ENCODE data around the gene SATL1.
"Not testable (repeated sequence)": the region's sequence is repeated elsewhere in the genome, so short reads cannot be mapped to it uniquely, and the experiment has no call there.

Gene SATL1

GRCh38 chrX:85243761-85244449, at the start of gene SATL1, which contains the start of gene ZNF711:
TSS of gene SATL1 (minus strand) at chrX:85243779. CDS start at chrX:85108968, 134,811 bp downstream.
TSS of gene ZNF711 (plus strand) at chrX:85243991. CDS start at chrX:85247573, 3,582 bp downstream.
- DNase-seq (ENCODE audit: extremely low read depth, low read depth) = no peak

GRCh38 chrX:85288992-85289723, 45.6 kb upstream of the SATL1 start:
- DNase-seq (ENCODE audit: extremely low read depth, low read depth) = no peak
- TF ChIP-seq CTCF (IDR thresholded peaks at IDR 0.05; ENCODE audit: low read depth, low read length) = no peak

More at GRCh38 chrX:85243761-85244449, at the start of gene SATL1, which contains the start of gene ZNF711:
- no peak for TF ChIP-seq CTCF (IDR thresholded peaks at IDR 0.05; ENCODE audit: low read depth, low read length)

- not testable (repeated sequence) for DNase-seq (ENCODE audit: extremely low read depth, low read depth)
Measured at GRCh38 chrX:85285286-85285685, 41.7 kb upstream of the SATL1 start.

- TF ChIP-seq CTCF (IDR thresholded peaks at IDR 0.05; ENCODE audit: low read depth, low read length) = no peak
- no peak for DNase-seq (ENCODE audit: extremely low read depth, low read depth)
Measured at GRCh38 chrX:85244450-85245211, 1.1 kb upstream of the SATL1 start.

GRCh38 chrX:85243155-85243554, 424 bp downstream of the SATL1 start:
- no peak for TF ChIP-seq CTCF (IDR thresholded peaks at IDR 0.05; ENCODE audit: low read depth, low read length)
- DNase-seq (ENCODE audit: extremely low read depth, low read depth) = no peak

GRCh38 chrX:85223359-85223758, 20.2 kb downstream of the SATL1 start:
- no peak for DNase-seq (ENCODE audit: extremely low read depth, low read depth)
- no peak for TF ChIP-seq CTCF (IDR thresholded peaks at IDR 0.05; ENCODE audit: low read depth, low read length)

- DNase-seq (ENCODE audit: extremely low read depth, low read depth) = no peak
- no peak for TF ChIP-seq CTCF (IDR thresholded peaks at IDR 0.05; ENCODE audit: low read depth, low read length)
Measured at GRCh38 chrX:85221361-85221760, 22.2 kb downstream of the SATL1 start.
